ENCODE data around the gene PRR23C. TPM values are rescaled to one million over a fixed set of nuclear protein-coding genes. Genes with fewer than 3 reads are reported as not detected.

PRR23C gene
- total and polyA plus RNA-seq, 2 experiments from 2014 or later: not detected

- TF ChIP-seq REST (IDR thresholded peaks at IDR 0.05; ENCODE audit: unreplicated experiment): no peak
- TF ChIP-seq EZH2 (IDR thresholded peaks at IDR 0.05; ENCODE audit: low read depth, unreplicated experiment): no peak
- no peak for TF ChIP-seq NANOG (IDR thresholded peaks at IDR 0.05; ENCODE audit: borderline replicate concordance)
- TF ChIP-seq EZH2phosphoT487 (IDR thresholded peaks at IDR 0.05; ENCODE audit: unreplicated experiment): no peak
- TF ChIP-seq ZNF331 (CRISPR knock-in tag; IDR thresholded peaks at IDR 0.05; ENCODE audit: low read depth): no peak
- no peak for TF ChIP-seq CREB1 (CRISPR knock-in tag; IDR thresholded peaks at IDR 0.05; ENCODE audit: low read depth)
- TF ChIP-seq CTCF (conservative IDR thresholded peaks at IDR 0.05; ENCODE audit: low read depth in 2 of 2): no peak
These were observed 18.2 kb upstream of the PRR23C start (continued) for GRCh38 chr3:139062918-139063317.

DNA sequence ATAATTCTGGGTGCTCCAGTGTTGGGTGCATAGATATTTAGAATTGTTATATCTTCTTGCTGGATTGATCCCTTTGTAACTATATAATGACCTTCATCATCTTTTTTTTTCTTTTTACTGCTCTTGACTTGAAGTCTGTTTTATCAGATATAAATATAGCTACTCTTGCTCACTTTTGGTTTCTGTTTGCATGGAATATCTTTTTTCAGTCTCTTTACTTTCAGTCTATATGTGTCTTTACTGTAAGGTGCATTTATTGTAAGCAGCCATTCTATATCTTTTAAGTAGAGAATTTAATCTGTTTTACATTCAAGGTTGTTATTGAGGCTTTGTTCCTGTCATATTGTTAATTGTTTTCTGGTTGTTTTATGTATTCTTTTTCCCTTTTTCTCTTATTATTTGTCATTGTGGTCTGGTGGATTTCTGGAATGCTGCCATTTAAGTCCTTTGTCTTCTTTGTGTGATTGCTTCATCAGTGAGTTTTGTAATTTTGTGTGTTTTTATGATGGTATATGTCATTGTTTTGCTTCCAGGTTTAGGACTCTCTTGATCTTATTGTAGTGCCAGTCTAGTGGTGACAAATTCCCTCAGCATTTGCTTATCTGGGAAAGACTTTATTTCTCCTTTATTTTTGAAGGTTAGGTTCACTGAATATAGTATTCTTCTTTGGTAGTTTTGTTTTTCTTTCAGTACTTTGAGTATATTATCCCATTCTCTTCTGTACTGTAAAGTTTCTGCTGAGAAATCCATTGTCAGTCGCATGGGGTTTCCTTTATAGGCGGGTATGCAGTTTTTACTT lies 8.3 kb upstream of the PRR23C start:
- H3K4me3 Mint-ChIP-seq: no peak overlapping the region
- Histone ChIP-seq H3K4me2 (no peak overlapping the region), H3K4me3 (no peak overlapping the region), H3K4me1 (ENCODE audit: insufficient read depth) (no peaks in the 10 kb centered on the region), H3K9me2 (ENCODE audit: insufficient read depth) (no peaks in the 10 kb centered on the region), H4K20me1 (replicated peaks; ENCODE audit: insufficient read depth) (no peaks in the 10 kb centered on the region), H2AFZ (no peak overlapping the region), H3K27ac (ENCODE audit: low read depth) (no peak overlapping the region), H3K27me3 (ENCODE audit: insufficient read depth) (no peaks in the 10 kb centered on the region), H3F3A (replicated peaks; ENCODE audit: low read depth) (no peaks in the 10 kb centered on the region), H3K79me2 (replicated peaks; ENCODE audit: insufficient read depth) (no peaks in the 10 kb centered on the region), H3K36me3 (ENCODE audit: insufficient read depth) (no peaks in the 10 kb centered on the region)
- peaks cover 12% of the 10 kb centered on the region for H3K9me3 Mint-ChIP-seq
- H3K4me1 Mint-ChIP-seq: no peaks in the 10 kb centered on the region
- DNase-seq (ENCODE audit: low spot score) (no peak), ATAC-seq (no peak)
- no peaks in the 10 kb centered on the region for H3K27me3 Mint-ChIP-seq (ENCODE audit: insufficient read depth, low read depth, poor library complexity)
- no peak overlapping the region for H3K27ac Mint-ChIP-seq
- no peaks in the 10 kb centered on the region for H3K36me3 Mint-ChIP-seq (ENCODE audit: low read depth)
- no peak for TF ChIP-seq NANOG (IDR thresholded peaks at IDR 0.05; ENCODE audit: borderline replicate concordance)
- no peak for TF ChIP-seq EZH2 (IDR thresholded peaks at IDR 0.05; ENCODE audit: low read depth, unreplicated experiment)
- TF ChIP-seq, protein P1, sequence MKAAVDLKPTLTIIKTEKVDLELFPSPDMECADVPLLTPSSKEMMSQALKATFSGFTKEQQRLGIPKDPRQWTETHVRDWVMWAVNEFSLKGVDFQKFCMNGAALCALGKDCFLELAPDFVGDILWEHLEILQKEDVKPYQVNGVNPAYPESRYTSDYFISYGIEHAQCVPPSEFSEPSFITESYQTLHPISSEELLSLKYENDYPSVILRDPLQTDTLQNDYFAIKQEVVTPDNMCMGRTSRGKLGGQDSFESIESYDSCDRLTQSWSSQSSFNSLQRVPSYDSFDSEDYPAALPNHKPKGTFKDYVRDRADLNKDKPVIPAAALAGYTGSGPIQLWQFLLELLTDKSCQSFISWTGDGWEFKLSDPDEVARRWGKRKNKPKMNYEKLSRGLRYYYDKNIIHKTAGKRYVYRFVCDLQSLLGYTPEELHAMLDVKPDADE (IDR thresholded peaks at IDR 0.05): no peak
- no peak for TF ChIP-seq ZNF462 (CRISPR knock-in tag; IDR thresholded peaks at IDR 0.05)

Measured in GM23338 (cell line).